HG02973 (cell line): Measurements from ENCODE around the gene FASLG.

ENCODE experiments used
- ATAC-seq: cut with Tn5 transposase; IDR thresholded peaks from one replicate; pipeline ENCODE4 v1.9.1; 2021; ENCODE audit warnings: moderate library complexity; ENCODE audit not compliant: unreplicated experiment

The FASLG gene

DNA sequence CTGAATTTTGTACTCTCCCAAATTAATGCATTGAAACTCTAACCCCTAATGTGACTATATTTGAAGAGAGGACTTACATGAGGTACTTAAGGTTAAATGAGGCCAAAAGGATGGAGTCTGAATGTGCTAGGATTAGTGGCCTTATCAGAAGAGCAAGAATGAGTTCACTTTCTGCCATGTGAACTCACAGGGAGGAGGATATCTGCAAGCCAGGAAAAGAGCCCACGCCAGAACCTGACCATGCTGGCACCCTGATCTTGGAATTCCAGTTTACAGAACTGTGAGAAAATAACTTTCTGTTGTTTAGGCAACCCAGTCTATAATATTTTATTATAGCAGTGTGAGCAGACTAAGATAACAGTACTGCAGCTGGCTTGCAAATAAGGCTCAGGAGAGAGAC is 12.2 kb upstream of the FASLG start:
- ATAC-seq: no peak

DNA sequence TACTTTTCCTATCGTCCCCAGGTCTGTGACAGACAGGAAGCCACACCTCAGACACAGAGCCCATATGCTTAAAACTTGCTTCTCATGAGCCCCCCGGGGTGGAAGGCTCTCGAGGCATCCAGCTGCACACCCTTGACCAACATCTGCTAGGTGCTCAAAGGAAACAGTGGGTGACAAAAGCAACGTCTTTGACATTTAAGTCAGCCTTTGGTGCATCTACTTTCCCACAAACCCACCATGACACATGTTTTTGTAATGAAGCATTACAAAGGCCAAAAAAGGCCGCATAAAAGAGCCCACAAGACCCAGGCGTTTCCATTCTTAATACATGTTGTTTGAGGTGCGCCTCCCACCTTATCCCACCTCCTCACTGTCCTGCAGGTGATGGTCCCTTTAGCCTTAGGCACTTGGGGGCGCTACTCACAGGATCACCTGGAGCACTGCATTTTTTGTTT is 11.8 kb upstream of the FASLG start:
- no peak for ATAC-seq

DNA sequence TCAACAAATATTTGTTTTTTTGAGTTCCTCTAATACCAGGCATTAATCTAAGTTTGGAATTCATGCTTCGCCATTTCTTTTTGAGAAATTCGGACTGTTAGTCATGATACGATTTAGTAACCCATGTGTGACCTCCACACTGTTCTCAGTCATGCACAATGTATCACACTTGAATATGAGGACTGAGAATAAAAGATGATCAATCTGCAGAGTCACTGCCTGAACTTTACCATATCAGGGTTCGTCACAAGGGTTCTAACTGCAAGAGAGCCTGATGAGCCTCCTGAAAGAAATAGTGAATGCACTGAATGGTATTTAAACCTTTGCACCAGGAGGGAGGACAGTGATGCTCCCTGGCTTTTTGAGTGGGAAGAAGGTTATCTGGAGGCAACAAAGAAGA is 10.9 kb upstream of the FASLG start:
- no peak for ATAC-seq

DNA sequence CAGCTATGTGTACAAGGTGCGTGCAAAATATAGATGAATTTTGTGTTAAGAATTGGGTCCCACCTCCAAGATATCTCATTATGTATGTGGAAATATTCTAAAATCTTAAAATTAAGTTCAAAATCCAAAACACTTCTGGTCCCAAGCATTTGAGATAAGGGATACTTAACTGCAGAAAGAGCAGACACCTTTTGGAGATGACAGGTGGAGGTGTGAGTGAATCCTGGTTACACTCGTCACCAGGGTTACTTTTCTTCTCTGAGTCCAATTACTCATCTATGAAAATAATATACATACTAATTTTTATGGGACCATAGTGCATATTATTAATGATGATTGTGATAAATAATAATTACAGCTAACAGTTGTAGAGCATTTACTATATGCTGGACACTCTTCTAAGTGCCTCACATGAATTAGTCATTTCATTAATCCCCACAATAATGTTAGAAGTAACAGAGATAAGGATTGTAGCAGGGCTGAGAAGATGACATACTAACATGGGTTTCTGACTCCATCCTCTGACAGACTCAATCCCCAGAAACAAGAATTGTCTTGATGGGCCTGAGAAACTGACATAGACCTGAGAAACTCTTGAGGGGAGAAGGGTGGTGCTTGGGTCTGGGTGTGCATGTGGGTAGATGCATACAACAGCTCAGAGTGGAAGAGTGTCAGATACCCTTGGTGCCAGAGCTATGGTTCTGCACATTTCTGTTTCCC is 8.3 kb upstream of the FASLG start:
- no peak for ATAC-seq

DNA sequence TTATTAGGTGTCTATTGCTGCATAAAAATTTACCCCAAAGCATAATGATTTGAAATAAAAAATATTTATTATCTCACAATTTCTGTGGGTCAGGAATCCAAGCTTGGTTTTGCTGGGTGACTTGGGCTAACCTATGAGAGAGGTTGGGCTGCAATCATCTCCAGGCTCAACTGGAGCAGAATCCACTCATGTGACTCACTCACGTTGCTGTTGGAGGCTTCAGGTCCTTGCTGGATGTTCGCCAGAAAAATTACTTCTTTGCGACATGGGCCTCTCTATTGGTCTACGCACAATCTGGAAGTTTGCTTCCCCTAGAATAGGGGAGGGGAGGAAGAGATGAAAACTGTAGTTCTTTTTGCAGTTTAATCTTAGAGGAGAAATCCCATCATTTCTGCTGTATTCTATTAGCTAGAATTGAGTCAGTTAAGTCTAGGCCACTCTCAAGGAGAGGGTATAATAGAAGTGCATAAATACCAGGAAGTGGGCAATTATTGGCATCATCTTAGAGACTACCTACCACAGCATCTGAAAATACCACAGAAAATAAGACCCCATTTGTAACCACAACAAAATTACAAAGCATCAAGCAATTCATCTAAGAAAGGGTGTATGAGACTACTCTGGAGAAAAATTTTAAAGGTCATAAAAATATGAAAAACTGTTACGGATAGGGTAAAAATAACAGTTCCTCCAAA is 5.7 kb upstream of the FASLG start:
- no peak for ATAC-seq

DNA sequence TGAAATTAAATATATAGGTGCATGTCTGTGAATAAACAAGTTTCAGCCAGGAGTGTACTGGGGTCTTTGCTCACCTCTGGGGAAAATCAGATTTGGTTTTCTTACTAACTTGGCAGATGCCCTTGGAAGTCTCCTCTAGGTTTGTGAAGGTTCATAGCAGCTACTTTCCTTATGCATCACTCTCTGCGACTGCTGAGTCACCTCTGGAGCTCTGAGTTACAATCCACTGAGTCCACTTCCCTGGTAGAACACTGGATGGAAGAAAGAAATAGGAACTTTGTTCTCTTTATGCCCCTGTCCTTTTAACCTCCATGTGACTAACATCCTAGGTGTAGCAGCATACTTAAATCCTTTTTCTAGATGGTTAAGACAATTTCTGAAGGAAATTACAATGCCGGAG is 4.4 kb upstream of the FASLG start:
- no peak for ATAC-seq

DNA sequence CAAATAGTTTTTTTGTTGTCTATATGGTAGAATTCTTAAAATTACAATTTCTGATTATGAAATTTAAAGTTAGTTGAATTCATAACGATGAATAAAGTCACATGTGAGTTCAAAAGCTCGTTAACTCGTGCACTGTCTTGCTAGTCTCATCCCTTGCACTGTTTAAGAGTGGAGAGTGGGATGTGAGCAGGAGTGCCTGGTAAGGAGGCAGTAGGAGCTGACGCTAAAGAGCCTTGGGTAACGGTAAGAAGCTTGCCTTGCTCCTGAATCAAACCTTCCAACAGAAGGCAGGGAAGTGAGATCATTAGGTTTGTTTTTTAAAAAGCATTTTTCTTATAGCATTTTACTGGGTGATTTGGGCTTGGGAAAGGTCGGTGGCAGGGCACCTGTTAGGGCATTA is 2.3 kb upstream of the FASLG start:
- ATAC-seq: no peak

DNA sequence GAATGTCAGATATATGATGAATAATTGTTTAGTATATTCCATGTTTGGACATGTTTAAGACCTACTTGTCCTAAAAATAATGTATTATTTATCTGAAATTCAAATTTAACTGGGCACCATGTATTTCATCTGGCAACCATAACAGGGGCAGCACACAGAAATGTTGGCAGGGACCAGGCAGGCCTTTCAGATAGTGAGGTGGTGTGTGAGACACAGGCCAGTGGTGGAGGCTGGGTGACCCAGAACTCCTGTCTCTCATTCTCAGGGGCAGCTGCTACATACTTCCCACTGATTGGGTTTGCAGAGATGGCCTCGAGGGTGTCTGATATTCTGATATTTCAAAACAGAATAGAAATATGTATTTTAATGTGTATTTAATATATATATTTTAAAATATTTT is 1.3 kb upstream of the FASLG start:
- ATAC-seq: no peak

DNA sequence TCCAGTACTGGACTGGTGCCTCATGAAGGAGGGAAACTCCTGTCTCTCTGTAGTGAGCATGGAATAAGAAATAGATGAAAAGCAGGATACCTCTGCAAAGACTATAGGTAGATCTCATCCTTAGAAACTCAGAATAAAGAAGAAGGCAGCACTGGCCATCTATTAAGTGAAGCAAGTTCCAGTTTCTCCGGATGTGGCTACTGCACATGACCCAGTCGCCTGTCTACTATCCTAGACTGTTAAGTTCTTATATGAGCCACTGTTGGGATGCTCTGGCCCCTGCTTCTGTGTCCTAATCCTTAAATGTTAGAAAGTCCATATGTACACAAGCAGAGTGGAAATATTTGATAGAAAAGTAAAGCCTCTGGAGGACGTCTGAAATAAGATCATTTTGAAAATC is 2.2 kb downstream of the FASLG start:
- no peak for ATAC-seq

DNA sequence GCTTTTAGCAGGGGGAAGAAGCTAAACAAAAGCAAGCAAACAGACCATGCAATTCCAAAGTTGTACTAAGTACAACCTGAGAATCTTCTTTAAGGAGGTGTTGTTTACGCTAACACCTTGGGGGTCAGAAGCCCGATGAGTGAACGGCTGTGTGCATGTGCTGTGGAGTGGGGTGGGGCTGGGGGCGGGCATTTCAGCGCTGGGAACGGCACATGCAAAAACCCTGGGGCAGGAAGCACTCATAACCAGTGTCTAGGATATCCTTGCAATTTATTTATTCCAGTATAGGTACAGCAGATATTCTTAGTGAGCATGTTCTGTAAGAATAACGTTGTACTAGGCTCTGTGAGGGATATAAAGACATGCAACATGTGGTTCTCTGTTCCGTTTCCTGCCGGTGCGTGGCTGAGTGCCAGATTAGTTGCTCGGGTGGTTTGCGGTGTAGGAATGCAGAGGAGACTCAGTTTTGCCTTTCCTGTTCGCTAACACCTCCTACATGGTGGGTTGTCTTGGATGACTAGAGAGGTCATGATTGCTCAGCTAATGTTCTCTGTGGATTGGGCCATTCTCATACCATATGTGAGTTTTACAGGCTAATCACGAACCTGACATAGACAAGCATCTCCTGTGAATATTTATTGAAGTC is 3.7 kb downstream of the FASLG start:
- no peak for ATAC-seq

DNA sequence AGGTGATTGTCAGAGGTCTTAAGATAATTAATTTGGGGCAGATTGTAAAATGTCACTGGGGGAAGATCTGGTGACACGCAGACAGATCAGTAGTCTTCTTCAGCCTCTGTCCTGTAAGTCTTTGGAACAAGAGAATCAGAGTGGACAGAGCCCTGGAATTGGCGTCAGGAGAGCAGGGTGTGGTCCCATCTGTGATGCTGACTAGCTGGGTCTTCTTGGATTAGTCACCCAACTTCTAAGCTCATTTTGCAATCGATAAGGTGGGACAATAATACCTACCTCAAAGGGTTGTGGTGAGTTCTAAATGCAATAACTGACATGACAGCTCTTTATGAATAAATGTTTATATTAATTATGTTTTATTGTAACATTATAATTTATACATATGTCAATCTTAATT is 4.8 kb downstream of the FASLG start:
- no peak for ATAC-seq

DNA sequence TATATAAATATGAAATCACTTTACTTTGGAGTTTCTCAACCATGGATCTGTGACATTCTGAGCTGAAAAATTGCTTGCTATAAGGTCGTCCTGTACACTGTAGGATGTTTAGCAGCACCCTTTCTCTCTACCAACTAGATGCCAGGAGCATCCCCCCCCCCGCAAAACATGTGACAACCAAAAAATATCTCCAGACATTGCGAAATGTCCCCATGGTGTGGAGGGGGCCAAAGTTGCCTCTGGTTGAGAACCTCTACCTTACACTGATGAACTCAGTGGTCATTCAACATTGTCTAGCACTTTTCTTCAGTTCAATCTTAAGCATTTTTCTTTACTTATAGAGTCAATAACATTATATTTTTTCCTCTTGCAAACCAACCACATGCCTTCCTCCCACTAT is 9.2 kb downstream of the FASLG start:
- no peak for ATAC-seq

DNA sequence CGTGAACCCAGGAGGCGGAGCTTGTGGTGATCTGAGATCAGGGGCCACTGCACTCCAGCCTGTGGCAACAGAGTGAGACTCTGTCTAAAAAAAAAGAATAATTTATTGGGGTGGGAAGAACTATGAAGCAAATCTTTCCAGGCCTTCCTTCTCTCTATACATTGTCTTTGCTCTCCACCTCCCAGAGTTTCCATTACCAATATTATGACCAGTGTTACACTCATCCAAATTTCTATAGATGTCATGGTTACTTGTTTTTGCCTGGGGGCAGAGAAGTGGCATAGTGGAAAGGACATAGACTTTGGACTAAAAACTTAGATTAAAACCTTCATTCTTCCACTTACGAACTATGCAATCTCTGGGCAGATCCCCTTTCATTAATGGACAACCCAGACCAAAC is 10.1 kb downstream of the FASLG start:
- ATAC-seq: no peak

DNA sequence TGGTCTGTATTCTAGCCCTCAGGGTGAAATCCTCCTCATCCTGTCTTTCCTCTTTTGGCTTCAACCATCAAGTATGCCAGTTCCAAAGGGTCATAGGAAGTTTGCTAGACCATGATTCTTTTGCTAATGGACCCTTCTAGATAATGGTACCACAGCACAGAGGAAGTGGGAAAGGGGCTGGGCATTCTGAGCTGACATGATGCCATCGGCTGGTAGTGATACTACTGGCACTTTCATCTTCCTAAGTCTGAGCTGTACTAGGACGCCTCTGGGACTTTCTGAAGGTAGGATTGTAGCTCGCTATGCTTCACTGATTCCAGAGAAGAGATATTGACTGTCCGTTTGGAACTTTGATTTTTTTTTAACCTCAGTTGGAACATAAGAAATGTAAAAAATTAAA is 11.4 kb downstream of the FASLG start:
- ATAC-seq: no peak

DNA sequence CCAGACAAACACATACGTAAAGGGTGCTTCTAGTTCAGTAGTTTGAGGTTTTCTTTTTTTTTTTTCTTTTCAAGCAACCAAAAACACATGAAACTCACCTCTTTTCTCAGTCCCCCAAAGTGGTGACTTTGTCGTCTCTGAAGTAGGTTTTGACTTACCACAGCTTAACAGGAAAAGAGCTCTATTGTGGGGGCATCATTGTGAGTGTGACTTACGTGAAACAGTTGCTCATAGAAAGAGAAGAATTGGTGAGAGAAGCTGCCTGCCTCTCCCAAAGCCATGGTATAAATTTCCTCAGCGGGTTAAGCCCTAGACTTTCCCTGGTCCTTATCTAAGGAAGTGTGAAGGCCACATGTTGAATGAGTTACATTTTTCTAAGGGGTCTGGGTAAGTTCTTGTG is 11.9 kb downstream of the FASLG start:
- ATAC-seq: no peak

DNA sequence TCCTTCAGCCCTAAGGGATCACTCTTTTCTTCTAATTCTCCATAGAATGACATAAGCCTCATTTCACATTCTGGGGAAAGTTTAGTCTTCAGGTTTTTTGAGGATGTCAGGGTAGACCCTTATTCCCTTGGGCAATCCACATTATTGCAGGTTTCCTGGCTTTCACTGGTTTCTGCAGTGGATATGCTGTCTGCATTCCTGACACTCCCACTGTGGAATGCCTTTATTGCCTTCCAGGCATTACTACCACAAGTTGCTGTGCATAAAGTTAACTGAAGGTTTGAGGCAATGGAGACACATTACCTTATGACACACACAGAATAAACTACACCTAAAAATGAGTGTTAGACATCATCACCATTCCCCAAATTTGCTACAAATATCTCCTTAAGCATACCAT is 12.7 kb downstream of the FASLG start:
- ATAC-seq: no peak

DNA sequence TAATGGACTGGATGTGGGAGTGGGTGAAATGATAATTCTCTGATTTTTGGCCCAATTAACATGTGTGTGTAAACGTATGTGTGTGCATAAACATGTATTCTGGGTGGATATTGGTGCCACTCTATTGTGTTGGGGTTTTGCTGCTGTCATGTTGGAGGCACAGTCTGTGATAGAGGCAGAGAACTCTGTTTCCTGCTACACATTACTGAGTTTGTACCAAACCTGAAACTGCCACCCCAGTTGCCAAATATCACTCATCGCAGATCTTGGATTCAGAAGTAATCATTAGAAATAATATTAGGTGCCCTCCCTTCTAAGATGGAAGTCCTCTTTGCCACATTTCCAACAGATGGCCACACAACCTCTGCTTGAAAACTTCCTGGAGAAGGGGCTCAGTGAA is 13.8 kb downstream of the FASLG start:
- no peak for ATAC-seq

DNA sequence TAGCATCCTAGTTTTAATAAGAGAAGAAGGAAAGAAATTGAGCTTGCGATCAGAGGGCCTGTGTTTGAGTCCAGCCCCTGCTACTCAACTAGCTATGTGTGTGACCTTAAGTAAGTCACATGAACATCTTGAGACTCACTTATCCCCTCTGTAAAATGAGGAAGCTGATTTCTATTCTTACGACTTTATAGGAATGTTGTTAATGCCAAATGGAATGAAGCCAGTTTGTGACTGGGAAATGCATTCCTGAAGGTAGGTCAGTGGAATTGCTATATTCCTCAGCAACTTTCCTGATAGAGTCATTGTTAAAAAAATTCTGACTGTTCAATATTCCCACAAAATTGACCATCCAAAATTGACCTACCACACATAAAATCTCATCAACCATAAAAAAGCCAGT is 14.9 kb downstream of the FASLG start:
- no peak for ATAC-seq

DNA sequence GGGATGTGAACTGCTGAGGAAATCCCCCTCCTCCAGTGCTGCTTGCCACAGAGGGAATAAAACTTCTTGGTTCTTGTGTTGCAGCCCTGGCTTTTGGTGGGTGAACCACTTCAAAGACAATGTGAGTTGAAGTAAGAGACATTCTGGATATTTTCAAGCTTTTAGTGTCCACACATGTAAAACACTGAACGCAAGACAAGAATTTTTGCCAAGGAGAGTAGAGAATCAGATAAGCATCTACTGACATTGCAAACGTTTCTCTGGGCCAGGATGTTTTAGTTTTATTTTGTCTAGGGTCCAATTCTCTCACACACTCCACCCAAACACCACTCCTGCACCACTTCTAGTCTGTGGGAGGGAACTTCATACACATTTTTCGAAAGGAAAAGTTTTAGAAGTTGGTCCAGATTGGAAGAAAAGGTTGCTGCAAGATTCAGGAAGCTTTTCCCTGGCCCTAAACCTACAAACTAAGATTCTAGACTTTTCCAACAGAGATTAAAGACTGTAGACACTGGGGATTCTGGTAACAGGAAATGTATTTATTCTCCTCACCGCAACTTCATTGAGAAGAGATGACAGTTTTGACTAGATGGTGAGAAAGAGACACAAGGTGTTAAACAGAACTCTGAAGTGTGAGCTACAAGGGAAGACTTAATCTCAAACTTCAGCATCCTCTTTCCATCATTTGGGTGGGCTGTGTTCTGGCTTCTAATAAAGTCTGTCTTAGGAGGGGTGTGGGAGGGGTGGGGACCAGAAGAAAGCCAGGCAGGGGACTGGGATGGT is 16.1 kb downstream of the FASLG start:
- ATAC-seq: no peak

DNA sequence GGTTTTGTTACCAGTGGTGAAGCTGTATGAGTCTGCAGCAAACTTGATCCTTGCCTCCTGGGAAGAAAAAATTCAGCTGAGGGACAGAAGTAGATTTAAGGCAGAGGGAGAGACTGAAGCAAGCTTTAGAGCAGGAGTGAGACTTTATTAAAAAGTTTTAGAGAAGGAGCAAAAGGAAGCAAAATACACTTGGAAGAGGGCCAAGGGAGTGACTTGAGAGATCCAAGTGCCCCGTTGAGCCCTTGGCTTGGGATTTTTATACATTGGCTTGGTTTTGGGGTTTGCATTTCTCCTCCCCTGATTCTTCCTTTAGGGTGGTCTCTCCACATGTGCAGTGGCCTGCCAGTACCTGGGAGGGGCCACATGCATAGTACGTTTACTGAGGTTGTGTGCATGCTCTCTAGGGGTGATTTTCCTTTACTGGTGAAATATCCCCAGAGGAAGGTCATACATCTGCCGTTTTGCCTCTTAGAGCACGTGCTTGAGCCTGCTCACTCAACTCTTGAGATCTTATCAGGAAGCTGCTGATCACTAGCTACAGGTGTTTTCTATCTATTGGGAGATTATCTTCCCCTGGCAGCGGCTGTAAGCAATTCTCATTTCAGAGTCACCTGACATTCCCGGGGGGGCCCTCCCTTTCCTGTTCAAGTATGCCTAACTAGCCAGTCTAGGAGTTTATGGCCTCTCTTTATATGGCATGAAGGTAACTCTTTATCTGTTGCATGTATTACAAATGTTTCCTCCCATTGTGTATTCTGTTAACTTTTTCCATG is 20.3 kb downstream of the FASLG start:
- no peak for ATAC-seq

DNA sequence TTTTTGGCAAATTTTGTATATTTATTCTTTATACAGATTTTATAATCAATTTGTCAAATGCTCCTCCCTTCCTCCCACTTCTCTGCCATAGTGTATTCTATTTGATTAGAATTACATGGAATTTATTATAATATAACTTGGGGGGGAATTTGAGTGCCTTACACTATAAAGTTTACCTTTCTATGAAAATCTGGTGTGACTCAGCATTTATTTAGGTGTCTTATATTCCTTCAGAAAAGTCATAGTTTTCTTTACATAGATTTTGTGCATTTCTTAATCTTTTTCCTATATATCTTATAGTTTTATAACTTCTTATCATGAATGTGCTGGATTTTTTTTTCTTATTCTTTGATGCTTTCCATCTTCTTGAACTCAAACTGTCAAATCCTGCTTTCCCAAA is 21.3 kb downstream of the FASLG start:
- ATAC-seq: no peak
